ENCODE results near the gene MED12L. TPM values are rescaled to one million over a fixed set of nuclear protein-coding genes. Genes with fewer than 3 reads are reported as not detected.
"Not testable (repeated sequence)": the region's sequence is repeated elsewhere in the genome, so short reads cannot be mapped to it uniquely, and the experiment has no call there.

Gene MED12L
- total RNA-seq, 1 donor from 2014 or later, result 1.3 TPM

DNA sequence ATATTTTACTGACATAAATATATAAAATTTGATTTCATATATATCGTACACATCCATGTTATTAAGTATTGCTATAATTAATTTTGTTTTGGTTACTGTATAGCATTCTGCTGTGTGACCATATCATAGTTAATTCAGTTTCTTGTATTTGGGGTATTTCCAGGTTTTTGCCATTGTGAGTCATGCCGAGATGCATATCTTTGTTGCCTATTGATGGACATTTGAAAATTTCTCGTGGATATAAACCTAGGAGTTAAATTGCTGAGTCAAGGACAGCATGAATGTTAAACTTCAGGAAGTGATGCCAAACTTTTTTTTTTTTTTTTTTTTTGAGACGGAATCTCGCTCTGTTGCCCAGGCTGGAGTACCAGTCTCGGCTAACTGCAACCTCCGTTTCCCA is 151.3 kb downstream of the MED12L start:
- Histone ChIP-seq H3K27me3 (ENCODE audit: control insufficient read depth, insufficient read depth, low read length) (no peaks in the 10 kb centered on the region), H3K36me3 (ENCODE audit: control insufficient read depth, insufficient read depth, low read length) (no peaks in the 10 kb centered on the region), H3K4me3 (ENCODE audit: low read depth, low read length) (no peak overlapping the region)
- no peak for TF ChIP-seq CTCF (IDR thresholded peaks at IDR 0.05; ENCODE audit: insufficient read depth, low read length, poor library complexity, severe bottlenecking)
- no peak for DNase-seq (ENCODE audit: low read depth)

DNA sequence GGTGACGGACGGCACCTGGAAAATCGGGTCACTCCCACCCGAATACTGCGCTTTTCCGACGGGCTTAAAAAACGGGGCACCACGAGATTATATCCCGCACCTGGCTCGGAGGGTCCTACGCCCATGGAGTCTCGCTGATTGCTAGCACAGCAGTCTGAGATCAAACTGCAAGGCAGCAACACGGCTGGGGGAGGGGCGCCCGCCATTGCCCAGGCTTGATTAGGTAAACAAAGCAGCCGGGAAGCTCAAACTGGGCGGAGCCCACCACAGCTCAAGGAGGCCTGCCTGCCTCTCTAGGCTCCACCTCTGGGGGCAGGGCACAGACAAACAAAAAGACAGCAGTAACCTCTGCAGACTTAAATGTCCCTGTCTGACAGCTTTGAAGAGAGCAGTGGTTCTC is 156.5 kb downstream of the MED12L start:
- H3K4me3 ChIP-seq (ENCODE audit: low read depth, low read length); H3K27me3 ChIP-seq (ENCODE audit: control insufficient read depth, insufficient read depth, low read length); H3K36me3 ChIP-seq (ENCODE audit: control insufficient read depth, insufficient read depth, low read length); DNase-seq (ENCODE audit: low read depth): not testable (repeated sequence)

DNA sequence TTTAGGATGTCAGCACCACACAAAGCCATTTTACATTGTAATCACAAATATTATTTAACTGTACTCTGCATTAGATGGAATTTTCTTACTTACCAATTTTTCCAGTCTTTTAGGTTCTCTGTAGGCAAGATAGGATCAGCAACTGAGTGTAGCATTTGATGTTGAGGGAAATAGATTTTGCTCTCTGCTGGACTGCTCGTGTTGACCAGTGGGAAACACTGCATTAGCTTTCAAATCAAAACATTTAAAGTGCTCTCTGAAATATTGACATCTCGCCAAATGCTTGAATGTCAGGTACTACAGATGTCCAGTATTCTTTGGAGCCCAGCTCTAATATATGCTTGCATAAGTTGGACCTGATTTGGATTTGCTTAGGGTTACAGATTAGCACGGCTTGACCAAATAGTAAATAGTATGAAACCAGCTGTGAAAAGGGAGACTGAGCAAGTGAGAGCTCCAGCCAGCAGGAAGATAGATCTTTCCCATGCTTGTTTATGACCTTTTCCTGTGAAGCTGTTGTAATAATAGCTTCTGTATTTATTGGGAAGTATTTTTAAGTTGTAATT is 163.4 kb downstream of the MED12L start:
- H3K4me3 ChIP-seq (ENCODE audit: low read depth, low read length), result no peak overlapping the region
- H3K36me3 ChIP-seq (ENCODE audit: control insufficient read depth, insufficient read depth, low read length), result no peaks in the 10 kb centered on the region
- no peaks in the 10 kb centered on the region for H3K27me3 ChIP-seq (ENCODE audit: control insufficient read depth, insufficient read depth, low read length)
- no peak for TF ChIP-seq CTCF (IDR thresholded peaks at IDR 0.05; ENCODE audit: insufficient read depth, low read length, poor library complexity, severe bottlenecking)
- DNase-seq (ENCODE audit: low read depth), result no peak

- DNase-seq (ENCODE audit: low read depth), result no peak
- no peak for TF ChIP-seq CTCF (IDR thresholded peaks at IDR 0.05; ENCODE audit: insufficient read depth, low read length, poor library complexity, severe bottlenecking)
- no peak overlapping the region for H3K4me3 ChIP-seq (ENCODE audit: low read depth, low read length)
- H3K27me3 ChIP-seq (ENCODE audit: control insufficient read depth, insufficient read depth, low read length), result no peaks in the 10 kb centered on the region
- no peaks in the 10 kb centered on the region for H3K36me3 ChIP-seq (ENCODE audit: control insufficient read depth, insufficient read depth, low read length)
These were observed 171.3 kb downstream of the MED12L start for GRCh38 chr3:151256749-151257148.

DNA sequence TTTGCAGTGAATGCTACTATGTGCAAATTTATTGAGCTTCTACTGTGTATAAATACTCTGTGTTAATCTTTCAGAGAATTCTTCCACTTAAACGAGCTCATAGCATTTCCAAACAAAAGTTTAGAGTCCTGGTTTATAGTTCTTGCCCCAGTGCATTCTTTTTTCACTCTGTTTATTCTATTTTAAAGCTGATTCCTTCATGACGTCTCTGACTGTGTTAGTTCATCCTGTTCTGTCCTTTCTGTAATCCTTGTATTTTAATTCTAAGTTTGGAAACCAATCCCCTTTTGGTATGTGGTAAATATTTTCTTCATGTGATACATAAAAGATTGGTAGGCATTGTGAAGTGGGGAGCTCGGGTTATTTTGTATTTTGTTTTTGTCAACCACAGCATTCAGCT is 174.2 kb downstream of the MED12L start:
- DNase-seq (ENCODE audit: low read depth), result no peak
- no peak for TF ChIP-seq CTCF (IDR thresholded peaks at IDR 0.05; ENCODE audit: insufficient read depth, low read length, poor library complexity, severe bottlenecking)
- H3K4me3 ChIP-seq (ENCODE audit: low read depth, low read length), result no peak overlapping the region
- H3K36me3 ChIP-seq (ENCODE audit: control insufficient read depth, insufficient read depth, low read length), result no peaks in the 10 kb centered on the region
- H3K27me3 ChIP-seq (ENCODE audit: control insufficient read depth, insufficient read depth, low read length), result no peaks in the 10 kb centered on the region

DNA sequence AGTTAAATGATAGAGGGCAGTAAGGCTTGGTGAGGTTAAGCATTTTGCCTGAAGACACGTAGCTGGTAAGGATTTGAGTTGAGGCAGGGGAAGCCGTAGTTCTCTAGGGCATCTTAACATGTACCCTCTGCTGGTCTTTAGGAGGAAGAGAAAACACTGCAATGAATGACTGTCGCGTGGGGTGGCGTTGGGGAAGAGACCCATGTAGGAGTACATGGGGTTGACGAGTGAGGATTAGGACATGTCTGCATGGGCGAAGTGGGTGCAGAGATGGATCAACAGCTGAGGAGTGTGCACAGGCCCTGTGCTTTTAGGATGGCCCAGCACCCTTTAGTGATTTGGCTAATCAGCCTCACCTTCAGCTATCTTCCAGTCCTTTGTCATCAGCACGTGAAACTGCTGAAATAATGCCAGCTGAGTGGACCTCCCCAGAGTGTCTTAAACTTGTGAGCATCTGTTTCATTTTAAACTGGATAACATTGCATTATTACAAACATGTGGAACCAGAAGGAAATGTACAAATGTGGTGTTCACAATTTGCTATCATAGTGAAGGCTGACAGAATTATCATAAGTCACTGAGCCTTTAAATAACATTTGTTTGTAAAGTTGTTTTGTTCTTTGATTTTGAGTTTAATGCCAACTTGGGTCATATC is 177.5 kb downstream of the MED12L start:
- H3K36me3 ChIP-seq (ENCODE audit: control insufficient read depth, insufficient read depth, low read length), result no peaks in the 10 kb centered on the region
- H3K27me3 ChIP-seq (ENCODE audit: control insufficient read depth, insufficient read depth, low read length), result no peaks in the 10 kb centered on the region
- DNase-seq (ENCODE audit: low read depth), result no peak
- TF ChIP-seq CTCF (IDR thresholded peaks at IDR 0.05; ENCODE audit: insufficient read depth, low read length, poor library complexity, severe bottlenecking), result no peak
- no peak overlapping the region for H3K4me3 ChIP-seq (ENCODE audit: low read depth, low read length)

Data from kidney epithelial cell (primary cell).